K562 treated with DMSO at 1 percent for 12 hours (cell line): ENCODE measurements around the gene TCF23. TPM values are rescaled to one million over a fixed set of nuclear protein-coding genes. Genes with fewer than 3 reads are reported as not detected.

ENCODE experiments used
- total RNA-seq: library from RNA; unstranded; fragments of 300-600 nt; gene quantifications from 2 replicates; pipeline ENCODE4 v1.2.3, GENCODE V29; 2022; ENCODE audit not compliant: insufficient read depth

Gene TCF23
- not detected in 2 replicates for total RNA-seq

DNA sequence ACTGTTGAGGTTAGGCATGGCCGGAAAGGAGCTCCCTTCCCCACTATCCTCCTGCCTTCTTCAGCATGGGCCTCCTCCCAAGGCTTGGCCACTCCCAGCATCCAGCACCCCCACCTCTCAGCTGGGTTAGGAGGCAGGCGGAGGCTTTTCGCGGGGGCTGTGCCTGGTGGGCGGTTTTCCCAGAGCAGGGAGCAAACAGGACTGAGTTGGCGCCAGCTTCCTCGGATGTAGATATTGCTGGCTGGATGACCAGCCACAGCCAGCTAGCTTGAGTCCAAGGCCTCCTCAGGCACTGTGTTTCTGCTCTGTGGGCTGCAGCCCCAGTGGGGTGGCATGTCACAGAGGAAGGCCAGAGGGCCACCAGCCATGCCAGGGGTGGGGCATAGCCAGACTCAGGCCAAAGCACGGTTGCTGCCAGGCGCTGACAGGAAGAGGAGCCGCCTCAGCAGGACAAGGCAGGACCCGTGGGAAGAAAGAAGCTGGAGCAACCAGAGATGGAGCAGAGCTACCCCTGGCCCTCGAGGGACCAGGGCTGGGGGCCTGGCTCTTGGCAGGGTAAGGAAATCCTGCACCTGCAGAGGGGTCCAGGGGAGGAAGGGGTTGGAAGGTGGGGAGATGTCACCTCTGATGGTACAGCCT lies at the start of gene TCF23:
Gene TCF23, plus strand, starts transcription at position 204 of the 639 bp plus-strand sequence. Its CDS starts 130 bp downstream, at position 334.

DNA sequence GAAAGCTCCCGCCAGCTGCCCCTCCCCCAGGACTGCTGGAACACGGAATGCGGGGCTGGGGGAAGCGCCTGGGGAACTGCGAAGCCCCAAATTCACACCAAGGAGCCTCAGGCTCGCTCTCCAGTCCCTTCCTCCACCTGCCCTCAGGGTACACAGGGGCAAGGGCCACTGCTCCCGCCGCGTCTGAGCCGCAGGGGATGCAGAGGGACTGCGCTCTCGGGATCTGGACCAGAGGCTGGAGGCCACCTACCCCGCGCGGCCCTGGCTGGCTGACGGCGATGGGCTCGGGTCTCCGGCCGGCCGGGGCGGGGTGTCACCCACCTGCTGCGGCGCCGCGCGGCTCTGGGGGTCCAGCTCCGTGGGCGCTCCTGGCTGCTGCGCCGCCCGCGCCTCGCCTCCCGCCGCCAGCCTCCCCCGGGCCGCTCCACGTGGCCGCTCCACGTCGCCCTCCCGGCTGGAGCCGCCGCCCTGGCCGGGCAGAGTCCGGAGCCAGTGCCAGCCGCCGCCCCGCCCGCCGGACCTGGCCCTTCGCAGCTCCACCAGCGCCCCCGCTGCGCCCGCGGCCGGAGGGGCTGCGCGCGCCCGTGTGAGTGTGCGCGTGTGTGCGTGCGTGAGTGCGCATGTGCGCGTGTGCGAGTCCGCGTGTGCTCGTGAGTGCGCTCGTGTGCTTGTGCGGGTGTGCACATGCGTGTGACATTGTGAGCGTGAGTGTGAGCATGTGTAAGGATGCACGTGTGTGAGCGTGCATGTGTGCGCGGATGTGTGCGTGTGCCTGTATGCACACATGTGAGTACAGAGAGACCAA lies 30.1 kb upstream of the TCF23 start, which contains the start of gene CGREF1:
Gene CGREF1, minus strand, starts transcription at position 604 of the 805 bp plus-strand sequence. CDS start 14,762 bp downstream, outside the sequence.

DNA sequence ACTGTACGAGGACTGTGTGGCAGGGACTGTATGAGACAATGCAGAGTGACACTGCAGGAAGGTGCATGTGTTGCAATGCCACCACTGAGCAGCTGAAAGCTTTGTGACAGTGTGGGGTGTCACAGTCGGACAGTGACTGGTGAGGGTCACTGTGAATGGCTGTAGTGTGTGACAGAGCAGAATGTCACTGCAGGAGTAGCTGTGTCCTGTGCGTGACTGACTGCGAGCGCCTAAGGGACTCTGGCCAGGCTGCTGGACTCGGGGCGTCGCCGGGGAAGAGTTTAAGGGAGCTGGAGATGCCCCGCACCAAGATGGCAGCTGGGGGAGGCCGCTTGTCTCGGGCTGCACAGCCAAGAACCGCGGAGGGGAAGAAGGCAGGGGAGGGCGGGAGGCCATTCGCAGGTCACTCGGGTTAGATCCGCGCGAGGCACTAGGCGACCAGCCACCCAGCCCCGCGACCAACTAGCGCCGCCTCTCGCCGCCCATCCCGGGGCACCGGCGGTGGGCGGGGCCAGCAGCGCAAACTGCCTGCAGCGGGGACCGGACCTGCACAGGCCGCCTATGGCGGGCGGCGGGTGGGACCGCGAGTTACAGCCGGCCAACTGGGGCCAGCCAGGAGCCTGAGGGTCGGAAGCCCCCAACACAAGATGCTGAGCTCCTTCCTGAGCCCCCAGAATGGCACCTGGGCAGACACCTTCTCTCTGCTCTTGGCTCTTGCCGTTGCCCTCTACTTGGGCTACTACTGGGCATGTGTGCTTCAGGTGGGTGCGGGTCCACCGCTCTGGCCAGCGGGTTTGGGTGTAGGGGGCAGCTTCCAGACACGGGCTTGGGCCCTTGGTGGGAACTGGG lies 25.3 kb upstream of the TCF23 start, which contains the start of gene ABHD1:
Gene ABHD1, plus strand, starts transcription at position 514 of the 849 bp plus-strand sequence. Its CDS starts 134 bp downstream, at position 648.

DNA sequence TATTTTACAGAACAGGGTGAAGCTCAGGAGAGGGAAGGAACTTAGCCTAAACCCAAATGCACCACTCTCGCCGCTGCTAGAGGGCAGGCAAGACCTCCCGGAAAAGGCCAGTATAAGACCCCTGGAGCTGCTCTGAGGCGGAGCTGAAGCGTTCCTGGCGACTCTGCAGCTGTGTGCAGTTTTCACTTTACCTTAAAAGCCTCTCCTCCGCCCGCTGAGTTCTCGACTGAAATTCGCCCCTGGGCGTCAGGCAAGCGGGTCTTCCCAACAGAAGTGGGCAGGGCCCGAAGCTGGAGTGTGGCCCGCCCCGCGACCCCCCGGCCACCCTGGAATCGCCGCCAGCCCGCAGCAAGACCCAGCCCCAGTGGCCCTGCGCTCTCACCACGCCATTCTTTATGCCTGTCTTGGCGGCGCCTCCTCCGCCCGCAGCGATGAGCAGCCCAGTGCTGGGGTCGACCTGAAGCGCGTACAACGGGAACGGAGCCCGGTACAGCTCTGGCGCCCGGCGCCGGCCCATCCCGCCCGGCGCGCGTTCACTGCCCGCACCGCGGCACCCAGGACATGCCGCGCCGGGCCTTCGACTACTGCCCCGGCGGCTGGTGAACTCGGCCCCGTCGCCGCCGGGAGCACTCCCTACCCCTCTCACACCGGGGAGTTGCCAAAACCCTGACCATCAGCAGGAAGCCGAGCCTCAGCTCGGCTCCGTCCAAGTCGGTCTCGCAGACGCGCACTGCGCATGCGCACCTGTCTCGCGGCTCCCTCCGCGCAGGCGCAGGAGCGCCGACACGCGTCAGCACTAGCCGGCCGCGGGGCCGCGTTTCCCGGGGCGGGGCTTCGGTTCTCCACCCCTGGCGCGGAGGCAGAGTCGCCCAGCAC lies 14.7 kb upstream of the TCF23 start, which contains the start of gene PREB:
Gene PREB, minus strand, starts transcription at position 732 of the 876 bp plus-strand sequence. Its CDS starts 215 bp downstream, at position 517.

DNA sequence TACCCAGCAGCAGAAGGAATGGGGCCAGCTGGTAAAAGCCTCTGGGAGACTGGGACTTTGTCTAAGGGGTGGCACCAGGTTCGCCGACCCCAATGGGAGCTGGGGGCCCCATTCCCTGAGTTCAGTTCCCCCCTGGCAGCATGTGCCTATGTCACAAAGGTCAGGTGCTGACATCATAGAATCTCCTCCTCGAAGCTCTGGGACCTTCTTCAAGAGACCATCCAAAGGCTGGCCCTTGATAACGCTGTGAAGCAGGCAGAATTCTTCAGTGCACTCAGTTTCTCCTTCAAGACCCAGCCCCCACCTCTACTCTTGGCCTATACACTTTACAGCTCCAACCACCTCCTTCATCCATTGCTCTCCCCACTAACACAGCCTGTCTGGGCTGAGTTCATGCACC lies 9.5 kb upstream of the TCF23 start, which contains the start of gene PRR30:
Gene PRR30, minus strand, starts transcription at position 101 of the 400 bp plus-strand sequence. CDS start 1,081 bp downstream, outside the sequence.

Other genes with a start within 250 kb of the TCF23 start
- 40.8 and 70.3 TPM in 2 replicates for gene MAPRE3, start 178.4 kb upstream of the TCF23 start, total RNA-seq
- gene TMEM214, start 116.0 kb upstream of the TCF23 start, total RNA-seq = 64.5 and 121 TPM in 2 replicates
- 24.2 and 44.5 TPM in 2 replicates for gene AGBL5, start 97.3 kb upstream of the TCF23 start, total RNA-seq
- gene OST4, start 77.3 kb upstream of the TCF23 start, total RNA-seq = 189 and 265 TPM in 2 replicates
- 1.4 and 2.9 TPM in 2 replicates for gene EMILIN1, start 70.4 kb upstream of the TCF23 start, total RNA-seq
- gene KHK, start 62.2 kb upstream of the TCF23 start, total RNA-seq = 13.5 and 20.4 TPM in 2 replicates
- not detected in 2 replicates for gene CGREF1, start 29.9 kb upstream of the TCF23 start, total RNA-seq
- not detected in 2 replicates for gene ABHD1, start 25.2 kb upstream of the TCF23 start, total RNA-seq
- gene PREB, start 14.4 kb upstream of the TCF23 start, total RNA-seq = 70.9 and 81.1 TPM in 2 replicates
- gene PRR30, start 9.6 kb upstream of the TCF23 start, total RNA-seq = not detected in 2 replicates
- gene ATRAID, start 63.0 kb downstream of the TCF23 start, total RNA-seq = 90.6 and 94.9 TPM in 2 replicates
- gene SLC5A6, start 63.3 kb downstream of the TCF23 start, total RNA-seq = 16.8 and 39.2 TPM in 2 replicates
- 24.7 and 44.2 TPM in 2 replicates for gene CAD, start 68.4 kb downstream of the TCF23 start, total RNA-seq
- 1.9 and 3.6 TPM in 2 replicates for gene SLC30A3, start 114.0 kb downstream of the TCF23 start, total RNA-seq
- gene DNAJC5G, start 126.4 kb downstream of the TCF23 start, total RNA-seq = not detected in 2 replicates
- gene TRIM54, start 133.4 kb downstream of the TCF23 start, total RNA-seq = not detected in 2 replicates
- gene UCN, start 159.4 kb downstream of the TCF23 start, total RNA-seq = 10.6 and 12.6 TPM in 2 replicates
- gene MPV17, start 174.1 kb downstream of the TCF23 start, total RNA-seq = 51.4 and 75.4 TPM in 2 replicates
- gene GTF3C2, start 207.8 kb downstream of the TCF23 start, total RNA-seq = 28.5 and 55.0 TPM in 2 replicates
- gene EIF2B4, start 221.3 kb downstream of the TCF23 start, total RNA-seq = 65.5 and 71.2 TPM in 2 replicates
- gene SNX17, start 221.6 kb downstream of the TCF23 start, total RNA-seq = 67.7 and 71.0 TPM in 2 replicates
- 9.7 and 14.6 TPM in 2 replicates for gene ZNF513, start 231.7 kb downstream of the TCF23 start, total RNA-seq